NCI-H774 (cell line): ENCODE results near the gene STH.

Experiments used
- DNase-seq: peaks from one replicate; lab custom pipeline; 2025; lab: John Stamatoyannopoulos, UW

The STH gene

GRCh38 chr17:46046957-46047356 is 47.9 kb downstream of the STH start:
- no peak for DNase-seq

- DNase-seq, result no peak
Measured at GRCh38 chr17:46047398-46047797, 48.3 kb downstream of the STH start.

- no peak for DNase-seq
Measured at GRCh38 chr17:46047856-46048255, 48.8 kb downstream of the STH start.
